Inflammatory macrophage treated with lipopolysaccharide for 1 hour (primary cell): Measurements from ENCODE around the gene GOLGA8T.
"Not testable (repeated sequence)": the region's sequence is repeated elsewhere in the genome, so short reads cannot be mapped to it uniquely, and the experiment has no call there.

ENCODE experiments used
- DNase-seq, 2 donors: peaks; one replicate each; pipeline ENCODE4 v3.0.0-alpha.2; 2020 to 2022

The GOLGA8T gene

DNA sequence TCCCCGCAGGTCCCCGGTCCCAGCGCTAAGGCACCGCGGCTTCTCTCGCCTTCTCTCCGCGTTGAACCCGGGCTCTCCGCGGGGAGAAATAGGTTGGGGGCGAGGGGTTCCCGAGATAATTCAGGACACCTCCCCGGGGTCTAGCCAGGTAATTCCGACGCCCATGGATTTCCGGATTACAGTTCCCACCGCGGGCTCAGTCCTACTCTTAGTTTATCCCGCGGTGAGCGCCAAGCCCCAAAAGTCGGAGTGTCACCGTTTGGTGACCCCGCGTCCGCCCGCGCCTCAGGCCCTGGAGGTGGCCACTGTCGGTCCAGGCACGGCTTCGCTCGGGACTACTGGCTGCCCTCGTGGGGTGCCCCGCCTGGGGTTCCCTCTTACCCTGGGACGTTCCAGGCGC is 56.8 kb downstream of the GOLGA8T start:
- DNase-seq, result not testable (repeated sequence)

GRCh38 chr15:30192119-30192745 is 57.4 kb downstream of the GOLGA8T start:
- DNase-seq, result not testable (repeated sequence)

- DNase-seq, result not testable (repeated sequence)
These were observed 58.0 kb downstream of the GOLGA8T start for GRCh38 chr15:30192892-30193291.
